ENCODE data around the gene NUSAP1. TPM values are rescaled to one million over a fixed set of nuclear protein-coding genes. Genes with fewer than 3 reads are reported as not detected.

Gene NUSAP1
- total RNA-seq, 1 experiment from 2014 or later, result 190 TPM

DNA sequence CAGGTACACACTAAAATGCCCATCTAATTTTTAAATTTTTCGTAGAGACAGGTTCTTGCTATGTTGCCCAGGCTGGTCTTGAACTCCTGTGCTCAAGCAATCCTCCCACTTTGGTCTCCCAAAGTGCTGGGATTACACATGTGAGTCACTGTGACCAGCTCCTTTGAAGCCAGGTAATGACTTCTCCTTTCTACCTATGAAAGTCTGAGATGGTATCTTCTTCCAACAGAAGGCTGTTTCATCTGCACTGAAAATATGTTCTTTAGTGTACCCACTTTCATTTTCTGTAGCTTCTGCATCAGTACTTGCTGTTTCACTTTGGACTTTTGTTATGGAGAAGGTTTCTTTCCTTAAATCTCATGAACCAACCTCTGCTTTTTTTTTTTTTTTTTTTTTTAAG is 9.1 kb upstream of the NUSAP1 start:
- POLR2A ChIA-PET (ENCODE audit: unreplicated experiment), result no interaction called here
- H3K36me3 ChIP-seq (ENCODE audit: low read depth), result no peaks in the 10 kb centered on the region

DNA sequence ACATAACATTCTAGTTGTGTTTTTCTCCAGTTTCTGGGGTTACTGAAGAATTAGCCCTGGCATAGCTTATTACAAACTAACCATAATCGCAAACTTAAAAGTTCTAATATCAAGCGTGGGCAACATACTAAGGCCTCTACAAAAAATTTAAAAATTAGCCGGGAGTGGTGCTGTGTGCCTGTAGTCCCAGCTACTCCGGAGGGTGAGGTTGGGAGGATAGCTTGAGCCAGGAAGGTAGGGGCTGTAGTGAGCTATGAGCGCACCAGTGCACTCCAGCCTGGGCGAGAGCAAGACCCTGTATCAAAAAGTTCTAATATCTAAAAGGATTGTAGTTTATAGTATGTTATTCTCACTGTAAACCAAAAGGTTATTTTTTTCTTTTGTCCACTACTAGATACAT is 1.4 kb upstream of the NUSAP1 start:
- Histone ChIP-seq H3K9me2 (ENCODE audit: insufficient read depth) (no peaks in the 10 kb centered on the region), H3K27ac (no peak overlapping the region), H3K36me3 (ENCODE audit: low read depth) (no peaks in the 10 kb centered on the region), H2AFZ (peak overlapping the region; percentile 99; the same call in 1 of the 2 replicates), H3K4me1 (replicated peaks; ENCODE audit: insufficient read depth) (peaks cover 22% of the 10 kb centered on the region; the same call in 1 of the 2 replicates), H3F3A (ENCODE audit: insufficient read depth, low read depth) (peaks cover 5% of the 10 kb centered on the region; the same call in 1 of the 2 replicates), H3K4me2 (peak overlapping the region; percentile 96), H3K9me3 (ENCODE audit: insufficient read depth, low read depth) (no peaks in the 10 kb centered on the region), H3K79me2 (ENCODE audit: low read depth) (peaks cover 40% of the 10 kb centered on the region), H3K27me3 (ENCODE audit: insufficient read depth, low read depth) (no peaks in the 10 kb centered on the region), H4K20me1 (ENCODE audit: insufficient read depth) (no peaks in the 10 kb centered on the region), H3K4me3 (peak overlapping the region; percentile 85)
- intact Hi-C loops (cut with micrococcal nuclease; ENCODE audit: unreplicated experiment), result loop anchor here (5.0 kb wide), 1 partner anchor 49 kb away; no protein-coding TSS in a partner anchor
- ChIA-PET CTCF (no interaction called here), POLR2A (ENCODE audit: unreplicated experiment) (no interaction called here)
- TF ChIP-seq, protein P1, sequence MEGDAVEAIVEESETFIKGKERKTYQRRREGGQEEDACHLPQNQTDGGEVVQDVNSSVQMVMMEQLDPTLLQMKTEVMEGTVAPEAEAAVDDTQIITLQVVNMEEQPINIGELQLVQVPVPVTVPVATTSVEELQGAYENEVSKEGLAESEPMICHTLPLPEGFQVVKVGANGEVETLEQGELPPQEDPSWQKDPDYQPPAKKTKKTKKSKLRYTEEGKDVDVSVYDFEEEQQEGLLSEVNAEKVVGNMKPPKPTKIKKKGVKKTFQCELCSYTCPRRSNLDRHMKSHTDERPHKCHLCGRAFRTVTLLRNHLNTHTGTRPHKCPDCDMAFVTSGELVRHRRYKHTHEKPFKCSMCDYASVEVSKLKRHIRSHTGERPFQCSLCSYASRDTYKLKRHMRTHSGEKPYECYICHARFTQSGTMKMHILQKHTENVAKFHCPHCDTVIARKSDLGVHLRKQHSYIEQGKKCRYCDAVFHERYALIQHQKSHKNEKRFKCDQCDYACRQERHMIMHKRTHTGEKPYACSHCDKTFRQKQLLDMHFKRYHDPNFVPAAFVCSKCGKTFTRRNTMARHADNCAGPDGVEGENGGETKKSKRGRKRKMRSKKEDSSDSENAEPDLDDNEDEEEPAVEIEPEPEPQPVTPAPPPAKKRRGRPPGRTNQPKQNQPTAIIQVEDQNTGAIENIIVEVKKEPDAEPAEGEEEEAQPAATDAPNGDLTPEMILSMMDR (conservative IDR thresholded peaks at IDR 0.05), result no peak
- no peak for TF ChIP-seq EZH2 (IDR thresholded peaks at IDR 0.05; ENCODE audit: low read depth)
- BruUV-seq (replicated peaks), result no TSS peak
- DNase-seq, result no peak

More for the DNA sequence above, 9.1 kb upstream of the NUSAP1 start:
- CTCF ChIA-PET, result interaction anchor here (0.6 to 0.7 kb wide), 2 partner anchors 75 to 348 kb away, joined by 3 to 5 read pairs; no protein-coding TSS in a partner anchor
- Histone ChIP-seq H3F3A (ENCODE audit: insufficient read depth, low read depth) (no peaks in the 10 kb centered on the region), H3K79me2 (ENCODE audit: low read depth) (no peaks in the 10 kb centered on the region), H3K27me3 (ENCODE audit: insufficient read depth, low read depth) (no peaks in the 10 kb centered on the region), H3K27ac (no peak overlapping the region), H4K20me1 (ENCODE audit: insufficient read depth) (no peaks in the 10 kb centered on the region), H3K4me3 (no peak overlapping the region), H2AFZ (no peak overlapping the region), H3K9me3 (ENCODE audit: insufficient read depth, low read depth) (no peaks in the 10 kb centered on the region), H3K4me2 (no peak overlapping the region), H3K4me1 (replicated peaks; ENCODE audit: insufficient read depth) (no peaks in the 10 kb centered on the region), H3K9me2 (ENCODE audit: insufficient read depth) (no peaks in the 10 kb centered on the region)
- BruUV-seq (replicated peaks), result no TSS peak
- TF ChIP-seq EZH2 (IDR thresholded peaks at IDR 0.05; ENCODE audit: low read depth), result no peak
- TF ChIP-seq, protein P1 (conservative IDR thresholded peaks at IDR 0.05), result no peak
- no peak for DNase-seq
- intact Hi-C loops (cut with micrococcal nuclease; ENCODE audit: unreplicated experiment), result no loop called here

DNA sequence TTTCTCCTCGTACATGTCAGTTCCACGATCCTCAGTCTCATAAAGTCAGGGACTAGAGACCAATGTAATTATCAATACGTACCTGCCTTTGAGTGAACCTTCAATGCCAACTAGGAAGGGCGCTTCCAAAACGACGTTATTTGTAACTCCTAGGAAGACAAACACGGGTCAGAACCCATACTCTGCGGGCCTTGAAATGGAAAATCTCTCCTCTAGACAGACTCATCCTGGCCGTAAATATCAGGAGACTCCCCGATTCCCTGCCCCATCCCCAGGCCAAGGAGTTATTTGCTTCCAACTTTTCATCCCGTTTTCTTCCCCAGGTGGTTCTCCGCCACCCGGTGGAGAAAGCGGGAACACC is 868 bp upstream of the NUSAP1 start:
- Histone ChIP-seq H3K27ac (no peak overlapping the region), H3K36me3 (ENCODE audit: low read depth) (no peaks in the 10 kb centered on the region), H3F3A (ENCODE audit: insufficient read depth, low read depth) (peaks cover 5% of the 10 kb centered on the region; the same call in 1 of the 2 replicates), H2AFZ (peak overlapping the region; percentile 99), H3K4me3 (peak overlapping the region; percentile 85), H3K9me2 (ENCODE audit: insufficient read depth) (no peaks in the 10 kb centered on the region), H3K79me2 (ENCODE audit: low read depth) (peaks cover 45% of the 10 kb centered on the region), H3K27me3 (ENCODE audit: insufficient read depth, low read depth) (no peaks in the 10 kb centered on the region), H3K4me1 (replicated peaks; ENCODE audit: insufficient read depth) (peaks cover 22% of the 10 kb centered on the region; the same call in 1 of the 2 replicates), H3K9me3 (ENCODE audit: insufficient read depth, low read depth) (no peaks in the 10 kb centered on the region), H3K4me2 (peak overlapping the region; percentile 96), H4K20me1 (ENCODE audit: insufficient read depth) (no peaks in the 10 kb centered on the region)
- ChIA-PET POLR2A (ENCODE audit: unreplicated experiment) (interaction anchor here (0.5 to 0.7 kb wide), 3 partner anchors 114 to 942 kb away, joined by 3 to 6 read pairs (median 3); partner anchors contain the start of genes INO80 and TMEM87A), CTCF (interaction anchor here (1.0 kb wide), 1 partner anchor 426 kb away, joined by 6 read pairs; no protein-coding TSS in a partner anchor)
- DNase-seq, result peak; percentile 37 to 69
- TF ChIP-seq, protein P1 (conservative IDR thresholded peaks at IDR 0.05), result peak; percentile 73; the same call in 1 of the 2 replicates
- no peak for TF ChIP-seq EZH2 (IDR thresholded peaks at IDR 0.05; ENCODE audit: low read depth)
- BruUV-seq (replicated peaks), result no TSS peak
- intact Hi-C loops (cut with micrococcal nuclease; ENCODE audit: unreplicated experiment), result loop anchor here (1.0 to 5.0 kb wide), 4 partner anchors 50 to 428 kb away; partner anchors contain the start of genes CHP1 and INO80

Data from PC-9 (cell line).